ENCODE data around the gene COL13A1. TPM values are rescaled to one million over a fixed set of nuclear protein-coding genes. Genes with fewer than 3 reads are reported as not detected.

Gene COL13A1
- polyA plus RNA-seq, 1 of the 3 experiments (the other 2 are of a cell fraction) = 26.7 TPM

DNA sequence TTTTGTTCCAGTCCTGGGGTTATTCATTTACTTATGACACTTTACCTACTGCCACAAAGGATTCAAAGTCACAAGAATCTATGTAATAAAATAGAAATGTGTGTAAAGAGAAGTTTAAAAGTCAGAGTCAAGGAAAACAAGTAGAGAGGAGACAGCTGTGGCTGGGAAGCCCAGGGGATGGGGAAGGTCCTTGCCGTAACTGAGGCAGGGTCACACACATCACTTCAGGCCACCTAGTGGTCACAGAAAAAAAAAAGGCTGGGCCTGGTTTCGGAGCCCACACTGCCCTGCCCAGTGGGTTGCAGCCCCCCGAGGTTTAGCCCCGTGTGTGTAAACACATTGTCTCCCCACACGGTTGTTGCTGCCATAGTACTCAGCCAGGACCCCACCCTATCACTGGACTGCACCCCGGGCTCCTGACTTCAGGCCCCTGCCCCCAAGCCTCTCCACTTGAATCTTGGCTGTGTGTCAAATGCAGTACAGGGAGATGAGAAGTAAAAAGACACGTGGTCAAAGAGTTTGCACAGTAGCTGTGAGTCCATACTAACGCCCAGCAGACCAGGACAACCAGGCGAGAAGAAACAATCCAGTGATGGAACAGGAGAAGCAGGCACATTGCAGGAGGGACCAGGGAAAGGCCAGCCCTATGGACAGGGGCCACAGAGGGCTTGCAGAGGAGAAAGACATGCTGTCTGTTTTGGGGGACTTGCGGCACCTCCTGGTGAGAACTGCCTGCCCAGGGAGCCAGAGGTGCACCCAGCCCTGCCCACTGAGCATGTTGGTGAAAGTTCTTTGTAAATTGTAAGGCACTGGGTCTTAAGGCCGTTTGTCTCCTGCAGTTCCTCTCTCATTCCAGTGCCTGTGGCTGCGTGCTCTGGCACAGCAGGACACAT, 159.5 kb downstream of the COL13A1 start:
- Histone ChIP-seq H2AFZ (ENCODE audit: low read depth) (no peak overlapping the region), H3K27ac (ENCODE audit: low read depth in 2 of 2, low read length in 1 of 2) (no peak overlapping the region), H3K4me3 (ENCODE audit: low read depth in 2 of 2, low read length in 1 of 2) (no peak overlapping the region), H3K27me3 (ENCODE audit: insufficient read depth) (no peaks in the 10 kb centered on the region), H3K9ac (no peak overlapping the region), H4K20me1 (ENCODE audit: insufficient read depth) (no peaks in the 10 kb centered on the region), H3K9me2 (no peaks in the 10 kb centered on the region), H3K36me3 (replicated peaks in 1 of 2; ENCODE audit: control insufficient read depth in 1 of 2, insufficient read depth in 2 of 2, low read length in 1 of 2) (no peaks in the 10 kb centered on the region), H3K4me2 (no peak overlapping the region), H3K4me1 (ENCODE audit: control insufficient read depth in 1 of 2, insufficient read depth in 2 of 2, low read depth in 1 of 2, low read length in 1 of 2) (peaks cover 5 to 8% of the 10 kb centered on the region in 2 experiments; a peak in 3 of 4 replicates), H3K9me3 (no peaks in the 10 kb centered on the region), H3K79me2 (ENCODE audit: insufficient read depth) (no peaks in the 10 kb centered on the region), H3F3A (replicated peaks; ENCODE audit: insufficient read depth) (peaks cover 4% of the 10 kb centered on the region)
- TF ChIP-seq, protein P1, sequence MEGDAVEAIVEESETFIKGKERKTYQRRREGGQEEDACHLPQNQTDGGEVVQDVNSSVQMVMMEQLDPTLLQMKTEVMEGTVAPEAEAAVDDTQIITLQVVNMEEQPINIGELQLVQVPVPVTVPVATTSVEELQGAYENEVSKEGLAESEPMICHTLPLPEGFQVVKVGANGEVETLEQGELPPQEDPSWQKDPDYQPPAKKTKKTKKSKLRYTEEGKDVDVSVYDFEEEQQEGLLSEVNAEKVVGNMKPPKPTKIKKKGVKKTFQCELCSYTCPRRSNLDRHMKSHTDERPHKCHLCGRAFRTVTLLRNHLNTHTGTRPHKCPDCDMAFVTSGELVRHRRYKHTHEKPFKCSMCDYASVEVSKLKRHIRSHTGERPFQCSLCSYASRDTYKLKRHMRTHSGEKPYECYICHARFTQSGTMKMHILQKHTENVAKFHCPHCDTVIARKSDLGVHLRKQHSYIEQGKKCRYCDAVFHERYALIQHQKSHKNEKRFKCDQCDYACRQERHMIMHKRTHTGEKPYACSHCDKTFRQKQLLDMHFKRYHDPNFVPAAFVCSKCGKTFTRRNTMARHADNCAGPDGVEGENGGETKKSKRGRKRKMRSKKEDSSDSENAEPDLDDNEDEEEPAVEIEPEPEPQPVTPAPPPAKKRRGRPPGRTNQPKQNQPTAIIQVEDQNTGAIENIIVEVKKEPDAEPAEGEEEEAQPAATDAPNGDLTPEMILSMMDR (IDR thresholded peaks at IDR 0.05) = peak; percentile 53
- TF ChIP-seq NFIC (IDR thresholded peaks at IDR 0.05; ENCODE audit: borderline replicate concordance) (0 out of 2 replicates have a peak, but pooled peaks have one; percentile 4), EZH2phosphoT487 (IDR thresholded peaks at IDR 0.05; ENCODE audit: borderline replicate concordance, low read depth) (no peak)
- CTCF ChIA-PET = interaction anchor here (0.6 to 6.8 kb wide), 8 partner anchors 10 to 445 kb away, joined by 3 to 85 read pairs (median 4); no protein-coding TSS in a partner anchor
- peak; percentile 49 for DNase-seq
- WGBS (ENCODE audit: low lambda C conversion rate) = 71% methylated on average over 9 of the region's 12 CpGs
- POLR2A ChIA-PET = no interaction called here

DNA sequence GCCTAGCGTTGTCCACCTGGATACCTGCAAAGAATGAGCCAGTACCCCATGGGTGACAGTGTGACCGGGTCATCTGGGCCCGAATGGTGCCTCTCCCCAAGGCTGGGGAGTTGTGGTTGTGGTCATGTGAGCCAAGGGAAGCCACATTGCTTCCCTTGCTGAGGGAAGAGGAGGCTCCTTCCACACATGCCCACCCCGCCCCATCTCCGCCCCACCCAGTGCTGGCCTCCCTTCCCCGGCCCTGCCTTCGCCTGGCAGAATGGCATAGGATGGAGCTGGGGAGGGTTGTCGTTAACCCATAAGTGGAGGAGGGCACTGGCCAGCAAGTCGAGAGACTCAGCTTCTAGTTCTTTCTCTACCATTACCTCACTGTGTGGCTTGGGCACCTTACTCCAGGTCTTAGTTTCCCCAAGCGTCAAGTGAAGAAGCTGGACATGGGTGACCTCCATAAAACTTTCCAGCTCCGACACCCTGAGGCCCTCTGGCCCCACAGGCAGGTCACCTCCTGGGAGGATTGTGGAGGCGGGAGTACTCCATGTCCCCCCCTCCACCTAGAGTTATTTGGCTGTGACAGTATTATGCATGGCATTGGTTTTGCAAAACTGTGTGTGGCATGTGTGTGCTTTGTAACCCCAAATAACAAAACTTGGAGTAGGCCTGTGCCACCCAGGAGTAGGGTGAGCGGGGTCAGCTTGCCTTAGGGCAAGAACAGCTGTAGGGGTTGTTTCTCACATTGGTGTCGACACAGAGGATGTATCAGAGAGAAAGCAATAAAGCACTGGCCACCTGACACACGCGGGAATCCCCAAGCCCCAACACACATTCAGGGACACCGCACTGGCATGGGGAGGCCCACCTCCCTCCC, 160.4 kb downstream of the COL13A1 start:
- Histone ChIP-seq H3K27me3 (ENCODE audit: insufficient read depth) (no peaks in the 10 kb centered on the region), H3K27ac (ENCODE audit: low read depth in 2 of 2, low read length in 1 of 2) (no peak overlapping the region), H4K20me1 (ENCODE audit: insufficient read depth) (no peaks in the 10 kb centered on the region), H3F3A (replicated peaks; ENCODE audit: insufficient read depth) (peaks cover 4% of the 10 kb centered on the region), H3K9me2 (no peaks in the 10 kb centered on the region), H2AFZ (ENCODE audit: low read depth) (no peak overlapping the region), H3K9ac (no peak overlapping the region), H3K4me3 (ENCODE audit: low read depth in 2 of 2, low read length in 1 of 2) (no peak overlapping the region), H3K4me2 (no peak overlapping the region), H3K79me2 (ENCODE audit: insufficient read depth) (no peaks in the 10 kb centered on the region), H3K9me3 (no peaks in the 10 kb centered on the region), H3K4me1 (ENCODE audit: control insufficient read depth in 1 of 2, insufficient read depth in 2 of 2, low read depth in 1 of 2, low read length in 1 of 2) (peaks cover 5 to 13% of the 10 kb centered on the region in 2 experiments; a peak in 3 of 4 replicates), H3K36me3 (replicated peaks in 1 of 2; ENCODE audit: control insufficient read depth in 1 of 2, insufficient read depth in 2 of 2, low read length in 1 of 2) (no peaks in the 10 kb centered on the region)
- peak; percentile 7 for DNase-seq
- 87% methylated on average over 16 of the region's 17 CpGs for WGBS (ENCODE audit: low lambda C conversion rate)
- ChIA-PET CTCF (interaction anchor here (0.6 to 6.8 kb wide), 4 partner anchors 10 to 92 kb away, joined by 3 to 85 read pairs (median 4); no protein-coding TSS in a partner anchor), POLR2A (no interaction called here)
- TF ChIP-seq RCOR1 (IDR thresholded peaks at IDR 0.05; ENCODE audit: low read length) (no peak), CHD2 (IDR thresholded peaks at IDR 0.05; ENCODE audit: low read length, partially characterized antibody) (no peak), EP300 (IDR thresholded peaks at IDR 0.05; ENCODE audit: borderline replicate concordance in 1 of 2, low read depth in 1 of 2, low read length in 1 of 2) (no peak), ELF1 (IDR thresholded peaks at IDR 0.05) (no peak), POLR2AphosphoS5 (IDR thresholded peaks at IDR 0.05; ENCODE audit: low read depth, low read length) (no peak), RXRA (IDR thresholded peaks at IDR 0.05; ENCODE audit: borderline replicate concordance, low read depth) (no peak), MAX (IDR thresholded peaks at IDR 0.05; ENCODE audit: low read depth) (no peak), TAF1 (IDR thresholded peaks at IDR 0.05; ENCODE audit: borderline replicate concordance, low read depth, low read length) (no peak), FOXM1 (IDR thresholded peaks at IDR 0.05; ENCODE audit: low read depth) (no peak), EZH2phosphoT487 (IDR thresholded peaks at IDR 0.05; ENCODE audit: borderline replicate concordance, low read depth) (no peak), FOXJ3 (CRISPR knock-in tag; IDR thresholded peaks at IDR 0.05) (no peak), MXI1 (IDR thresholded peaks at IDR 0.05; ENCODE audit: low read depth, low read length) (no peak), NRF1 (IDR thresholded peaks at IDR 0.05; ENCODE audit: low read depth, low read length) (no peak)
- TF ChIP-seq, protein P2, sequence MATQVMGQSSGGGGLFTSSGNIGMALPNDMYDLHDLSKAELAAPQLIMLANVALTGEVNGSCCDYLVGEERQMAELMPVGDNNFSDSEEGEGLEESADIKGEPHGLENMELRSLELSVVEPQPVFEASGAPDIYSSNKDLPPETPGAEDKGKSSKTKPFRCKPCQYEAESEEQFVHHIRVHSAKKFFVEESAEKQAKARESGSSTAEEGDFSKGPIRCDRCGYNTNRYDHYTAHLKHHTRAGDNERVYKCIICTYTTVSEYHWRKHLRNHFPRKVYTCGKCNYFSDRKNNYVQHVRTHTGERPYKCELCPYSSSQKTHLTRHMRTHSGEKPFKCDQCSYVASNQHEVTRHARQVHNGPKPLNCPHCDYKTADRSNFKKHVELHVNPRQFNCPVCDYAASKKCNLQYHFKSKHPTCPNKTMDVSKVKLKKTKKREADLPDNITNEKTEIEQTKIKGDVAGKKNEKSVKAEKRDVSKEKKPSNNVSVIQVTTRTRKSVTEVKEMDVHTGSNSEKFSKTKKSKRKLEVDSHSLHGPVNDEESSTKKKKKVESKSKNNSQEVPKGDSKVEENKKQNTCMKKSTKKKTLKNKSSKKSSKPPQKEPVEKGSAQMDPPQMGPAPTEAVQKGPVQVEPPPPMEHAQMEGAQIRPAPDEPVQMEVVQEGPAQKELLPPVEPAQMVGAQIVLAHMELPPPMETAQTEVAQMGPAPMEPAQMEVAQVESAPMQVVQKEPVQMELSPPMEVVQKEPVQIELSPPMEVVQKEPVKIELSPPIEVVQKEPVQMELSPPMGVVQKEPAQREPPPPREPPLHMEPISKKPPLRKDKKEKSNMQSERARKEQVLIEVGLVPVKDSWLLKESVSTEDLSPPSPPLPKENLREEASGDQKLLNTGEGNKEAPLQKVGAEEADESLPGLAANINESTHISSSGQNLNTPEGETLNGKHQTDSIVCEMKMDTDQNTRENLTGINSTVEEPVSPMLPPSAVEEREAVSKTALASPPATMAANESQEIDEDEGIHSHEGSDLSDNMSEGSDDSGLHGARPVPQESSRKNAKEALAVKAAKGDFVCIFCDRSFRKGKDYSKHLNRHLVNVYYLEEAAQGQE (IDR thresholded peaks at IDR 0.05; ENCODE audit: low read depth, low read length) = no peak

Measured in SK-N-SH (cell line).